ENCODE results near the gene CDK2AP2. TPM values are rescaled to one million over a fixed set of nuclear protein-coding genes. Genes with fewer than 3 reads are reported as not detected.

Gene CDK2AP2
- total and polyA plus RNA-seq, 2 experiments from 2014 or later, result 29.6 to 55.2 TPM

DNA sequence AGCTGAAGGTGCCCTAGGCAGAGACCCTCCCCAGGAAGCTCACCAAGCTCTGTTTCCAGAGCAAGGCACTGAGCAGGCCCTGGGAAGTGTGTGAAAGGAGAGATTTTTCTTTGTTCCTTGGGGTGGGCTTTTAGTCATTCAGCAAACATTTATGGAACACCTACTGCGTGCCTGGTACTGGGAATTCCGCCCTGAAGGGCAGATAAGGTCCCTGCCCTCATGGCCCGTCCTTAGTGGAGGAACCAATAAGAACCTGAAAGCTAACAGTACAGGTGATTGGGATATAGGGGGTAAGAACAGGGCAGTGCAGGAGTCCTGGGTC is 42.8 kb downstream of the CDK2AP2 start:
- H3K79me2 ChIP-seq (ENCODE audit: insufficient read depth), result peaks cover 23% of the 10 kb centered on the region; the same call in 1 of the 2 replicates
- H3K27me3 ChIP-seq (replicated peaks; ENCODE audit: insufficient read depth), result no peaks in the 10 kb centered on the region
- H3K9me3 ChIP-seq (ENCODE audit: low read depth), result no peaks in the 10 kb centered on the region
- 79 to 83% methylated on average over 3 of the region's 3 CpGs for WGBS, 2 experiments (ENCODE audit: low coverage in 1 of 2, low lambda C conversion rate in 2 of 2, missing lambda C conversion rate in 2 of 2)
- H2AFZ ChIP-seq, result peak overlapping the region; percentile 77
- H3K9ac ChIP-seq, result peak overlapping the region; percentile 52
- H3F3A ChIP-seq (ENCODE audit: insufficient read depth), result no peaks in the 10 kb centered on the region
- no peaks in the 10 kb centered on the region for H4K20me1 ChIP-seq (ENCODE audit: insufficient read depth)
- H3K36me3 ChIP-seq (ENCODE audit: low read depth), result no peaks in the 10 kb centered on the region
- peak overlapping the region; percentile 70 for H3K4me3 ChIP-seq
- peak overlapping the region; percentile 50 for H3K4me2 ChIP-seq (ENCODE audit: unreplicated experiment)
- in situ Hi-C loops (cut with MboI), result no loop called here
- DNase-seq, result no peak
- TF ChIP-seq EZH2 (IDR thresholded peaks at IDR 0.05; ENCODE audit: insufficient read depth, poor library complexity, severe bottlenecking), result no peak
- no peak for TF ChIP-seq EZH2phosphoT487 (IDR thresholded peaks at IDR 0.05; ENCODE audit: insufficient read depth, low read depth)
- H3K9me2 ChIP-seq (ENCODE audit: insufficient read depth), result no peaks in the 10 kb centered on the region
- H3K4me1 ChIP-seq (ENCODE audit: insufficient read depth), result peaks cover 4% of the 10 kb centered on the region; the same call in 1 of the 2 replicates
- H3K27ac ChIP-seq, result no peak overlapping the region

DNA sequence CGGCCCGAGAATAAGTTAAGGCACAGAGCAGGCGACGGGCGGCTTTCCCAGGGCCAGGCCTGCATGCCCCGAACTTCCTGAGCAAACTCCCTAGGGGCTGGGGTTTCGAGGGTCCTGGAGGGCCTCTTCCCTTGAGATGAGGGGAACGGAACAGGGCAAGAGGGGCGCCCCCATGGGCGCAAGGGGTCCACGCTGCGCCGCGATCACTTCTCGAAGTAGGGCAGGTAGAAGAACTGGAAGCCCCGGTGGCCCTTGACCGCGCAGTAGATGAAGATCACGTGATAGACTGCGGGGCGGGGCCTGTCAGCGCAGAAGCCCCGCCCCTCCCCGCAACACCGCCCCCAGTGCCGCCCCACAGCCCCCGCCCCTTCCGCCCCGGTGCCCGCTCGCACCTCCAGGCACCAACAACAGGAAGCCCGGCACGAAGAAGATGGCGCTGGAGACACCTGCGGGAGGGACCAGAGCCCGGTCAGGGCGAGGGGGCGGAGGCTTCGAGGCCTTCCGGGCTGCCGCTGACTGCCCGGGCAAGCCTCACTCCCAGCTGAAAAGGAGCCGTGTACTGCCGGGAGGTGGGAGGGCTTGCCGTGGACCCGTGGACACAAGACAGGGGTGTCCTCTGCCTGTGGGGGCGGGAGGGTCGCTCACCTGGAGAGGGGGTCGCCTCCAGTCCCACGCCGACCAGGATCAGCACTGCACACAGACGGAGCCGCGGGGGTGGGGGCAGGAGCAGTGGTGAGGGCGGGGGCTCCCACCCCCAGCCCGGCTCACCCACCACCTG is 43.4 kb downstream of the CDK2AP2 start:
- Histone ChIP-seq H3F3A (ENCODE audit: insufficient read depth) (no peaks in the 10 kb centered on the region), H3K9me3 (ENCODE audit: low read depth) (no peaks in the 10 kb centered on the region), H2AFZ (peak overlapping the region; percentile 77), H3K27ac (no peak overlapping the region), H3K9ac (peak overlapping the region; percentile 52), H3K9me2 (ENCODE audit: insufficient read depth) (no peaks in the 10 kb centered on the region), H3K4me2 (ENCODE audit: unreplicated experiment) (peak overlapping the region; percentile 50), H4K20me1 (ENCODE audit: insufficient read depth) (no peaks in the 10 kb centered on the region), H3K36me3 (ENCODE audit: low read depth) (no peaks in the 10 kb centered on the region), H3K4me3 (peak overlapping the region; percentile 70), H3K27me3 (replicated peaks; ENCODE audit: insufficient read depth) (no peaks in the 10 kb centered on the region), H3K4me1 (ENCODE audit: insufficient read depth) (peaks cover 1% of the 10 kb centered on the region; the same call in 1 of the 2 replicates), H3K79me2 (ENCODE audit: insufficient read depth) (peaks cover 23% of the 10 kb centered on the region; the same call in 1 of the 2 replicates)
- in situ Hi-C loops (cut with MboI), result no loop called here
- DNase-seq, result peak; percentile 79
- WGBS, 2 experiments (ENCODE audit: low coverage in 1 of 2, low lambda C conversion rate in 2 of 2, missing lambda C conversion rate in 2 of 2), result 35 to 40% methylated on average over 42 to 54 of the region's 56 CpGs
- no peak for TF ChIP-seq EZH2phosphoT487 (IDR thresholded peaks at IDR 0.05; ENCODE audit: insufficient read depth, low read depth)
- no peak for TF ChIP-seq EZH2 (IDR thresholded peaks at IDR 0.05; ENCODE audit: insufficient read depth, poor library complexity, severe bottlenecking)

DNA sequence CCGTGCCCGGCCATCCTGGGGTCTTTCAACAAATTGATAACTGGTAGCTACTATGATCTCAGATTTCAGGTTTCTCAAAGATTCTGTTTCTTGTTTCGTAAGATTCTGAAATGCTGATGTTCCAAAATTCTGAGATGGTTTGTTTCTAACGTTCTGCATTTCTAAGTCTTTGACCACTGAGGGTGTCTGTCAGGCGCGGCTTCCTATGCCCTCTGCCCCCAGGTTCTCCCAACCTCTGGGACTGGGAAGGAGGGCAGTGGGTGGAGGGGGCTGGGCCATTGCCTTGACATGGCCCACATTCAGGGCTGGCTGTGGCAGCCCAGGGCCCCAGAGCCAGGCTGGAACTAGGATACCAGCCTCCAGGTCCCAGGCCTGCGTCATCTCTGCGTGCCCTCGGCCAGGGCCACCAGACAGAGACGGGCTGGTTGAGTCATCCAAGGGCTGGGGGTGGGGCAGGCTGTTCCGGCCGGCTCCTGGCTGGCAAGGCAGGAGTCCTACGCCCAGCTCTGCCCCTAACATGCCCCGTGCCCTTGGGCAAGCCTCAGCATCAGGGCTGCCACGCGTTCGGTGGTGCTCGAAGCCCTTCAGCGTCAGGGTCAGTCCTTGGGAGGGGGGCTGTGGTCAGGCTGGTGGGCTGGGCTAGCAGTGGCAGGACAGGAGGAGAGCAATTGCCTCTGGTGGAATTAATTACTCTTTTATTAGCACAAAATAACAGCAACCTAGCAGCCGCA is 44.1 kb downstream of the CDK2AP2 start:
- TF ChIP-seq EZH2 (IDR thresholded peaks at IDR 0.05; ENCODE audit: insufficient read depth, poor library complexity, severe bottlenecking), result no peak
- no peak for TF ChIP-seq EZH2phosphoT487 (IDR thresholded peaks at IDR 0.05; ENCODE audit: insufficient read depth, low read depth)
- DNase-seq, result peak; percentile 49
- in situ Hi-C loops (cut with MboI), result no loop called here
- Histone ChIP-seq H3K9me2 (ENCODE audit: insufficient read depth) (no peaks in the 10 kb centered on the region), H3K79me2 (ENCODE audit: insufficient read depth) (peaks cover 23% of the 10 kb centered on the region; the same call in 1 of the 2 replicates), H4K20me1 (ENCODE audit: insufficient read depth) (no peaks in the 10 kb centered on the region), H3K4me2 (ENCODE audit: unreplicated experiment) (peak overlapping the region; percentile 50), H3K27ac (no peak overlapping the region), H3K4me1 (ENCODE audit: insufficient read depth) (no peaks in the 10 kb centered on the region), H2AFZ (peak overlapping the region; percentile 77), H3K4me3 (peak overlapping the region; percentile 70), H3K36me3 (ENCODE audit: low read depth) (no peaks in the 10 kb centered on the region), H3K27me3 (replicated peaks; ENCODE audit: insufficient read depth) (no peaks in the 10 kb centered on the region), H3F3A (ENCODE audit: insufficient read depth) (no peaks in the 10 kb centered on the region), H3K9me3 (ENCODE audit: low read depth) (no peaks in the 10 kb centered on the region), H3K9ac (peak overlapping the region; percentile 40)
- WGBS, 2 experiments (ENCODE audit: low coverage in 1 of 2, low lambda C conversion rate in 2 of 2, missing lambda C conversion rate in 2 of 2), result 83 to 90% methylated on average over 20 of the region's 20 CpGs

DNA sequence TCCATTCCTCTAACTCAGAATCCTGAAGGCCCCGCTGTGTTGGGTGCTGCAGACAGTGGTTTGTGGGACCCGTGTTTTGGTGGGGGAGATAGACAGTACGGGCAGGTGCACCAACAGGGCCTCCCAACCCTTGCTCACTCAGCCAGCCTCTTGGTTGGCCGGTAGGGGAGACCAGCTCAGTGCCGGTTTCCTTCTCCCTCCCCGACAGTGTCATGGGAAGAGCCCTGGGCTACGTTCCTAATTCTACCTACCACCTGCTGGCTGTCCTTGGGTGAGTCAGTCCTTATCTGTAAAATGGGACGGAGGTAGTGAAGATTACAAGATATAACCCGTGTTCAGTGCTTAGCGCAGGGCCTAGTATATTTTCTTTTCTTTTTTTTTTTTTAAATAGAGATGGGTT is 44.8 kb downstream of the CDK2AP2 start:
- no peak overlapping the region for H2AFZ ChIP-seq
- peaks cover 19% of the 10 kb centered on the region; the same call in 1 of the 2 replicates for H3K79me2 ChIP-seq (ENCODE audit: insufficient read depth)
- no peak overlapping the region for H3K27ac ChIP-seq
- no peaks in the 10 kb centered on the region for H3K9me3 ChIP-seq (ENCODE audit: low read depth)
- DNase-seq, result no peak
- no peaks in the 10 kb centered on the region for H3K27me3 ChIP-seq (replicated peaks; ENCODE audit: insufficient read depth)
- WGBS, 2 experiments (ENCODE audit: low coverage in 1 of 2, low lambda C conversion rate in 2 of 2, missing lambda C conversion rate in 2 of 2), result 91 to 93% methylated on average over 10 of the region's 10 CpGs
- H3K4me1 ChIP-seq (ENCODE audit: insufficient read depth), result no peaks in the 10 kb centered on the region
- no peaks in the 10 kb centered on the region for H4K20me1 ChIP-seq (ENCODE audit: insufficient read depth)
- H3K9ac ChIP-seq, result no peak overlapping the region
- in situ Hi-C loops (cut with MboI), result no loop called here
- no peak for TF ChIP-seq EZH2 (IDR thresholded peaks at IDR 0.05; ENCODE audit: insufficient read depth, poor library complexity, severe bottlenecking)
- TF ChIP-seq EZH2phosphoT487 (IDR thresholded peaks at IDR 0.05; ENCODE audit: insufficient read depth, low read depth), result no peak
- no peaks in the 10 kb centered on the region for H3K36me3 ChIP-seq (ENCODE audit: low read depth)
- H3K4me3 ChIP-seq, result no peak overlapping the region
- H3K9me2 ChIP-seq (ENCODE audit: insufficient read depth), result no peaks in the 10 kb centered on the region
- H3F3A ChIP-seq (ENCODE audit: insufficient read depth), result no peaks in the 10 kb centered on the region
- no peak overlapping the region for H3K4me2 ChIP-seq (ENCODE audit: unreplicated experiment)

Data from GM23248 (cell line).